ENCODE results near the gene ACAD8. TPM values are rescaled to one million over a fixed set of nuclear protein-coding genes. Genes with fewer than 3 reads are reported as not detected.
"Not testable (repeated sequence)": the region's sequence is repeated elsewhere in the genome, so short reads cannot be mapped to it uniquely, and the experiment has no call there.

Gene ACAD8
- total and polyA plus RNA-seq, 8 donors: 31.5 to 48.8 (median 38.8) TPM

DNA sequence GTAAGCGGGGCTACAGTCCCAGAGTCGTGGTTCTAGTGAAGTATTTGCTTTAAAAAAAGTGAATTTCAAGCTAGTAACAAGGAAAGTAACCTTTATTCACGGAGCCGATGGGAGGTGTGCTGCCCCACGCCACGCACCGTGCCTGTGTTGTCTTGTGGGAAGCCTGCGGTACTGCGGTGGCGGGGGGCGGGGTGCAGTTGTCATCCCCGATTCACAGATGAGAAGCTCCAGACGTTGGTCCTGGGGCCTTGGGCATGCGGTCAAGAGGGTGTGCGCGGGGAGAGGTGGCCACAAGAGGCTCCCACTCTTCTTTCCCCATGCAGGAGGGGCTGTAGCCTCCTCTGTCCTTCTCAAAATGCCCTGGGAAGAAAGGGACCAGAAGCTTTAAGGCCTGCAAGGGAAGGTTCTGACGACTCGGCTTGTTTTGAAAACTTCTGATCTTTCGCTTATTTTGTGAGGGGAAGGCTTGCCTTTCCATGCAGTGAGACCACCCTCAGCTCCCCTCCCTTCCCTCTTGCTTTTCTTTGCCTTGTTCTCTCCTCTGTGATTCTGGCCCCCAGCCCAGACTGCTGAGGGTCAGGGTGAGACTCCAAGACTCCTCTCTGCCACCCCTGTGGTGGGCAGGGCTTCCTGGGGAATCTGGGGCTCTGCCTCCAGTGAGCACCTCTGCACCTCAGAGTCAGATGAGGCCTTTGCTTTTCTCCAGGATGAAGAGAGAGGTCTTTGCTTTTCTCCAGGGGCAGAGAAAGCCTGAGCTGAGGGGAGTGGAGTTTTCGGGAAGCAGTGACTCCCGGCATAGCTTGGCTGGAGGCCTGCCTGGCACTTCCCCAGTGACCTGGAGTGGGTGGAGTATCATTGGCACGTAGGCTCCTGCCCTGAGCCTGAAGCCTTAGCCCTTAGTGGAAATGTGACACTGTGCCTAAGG lies 29.0 kb downstream of the ACAD8 start:
- H3K27ac ChIP-seq: no peak overlapping the region
- H3K4me1 ChIP-seq: peaks cover 0 to 2% of the 10 kb centered on the region in 2 donors
- H3K27me3 ChIP-seq: peaks cover 22 to 50% of the 10 kb centered on the region in 2 donors
- H3K4me3 ChIP-seq: no peak overlapping the region
- intact Hi-C loops (cut with DNase I): no loop called here
- ATAC-seq (peak; percentile 94), DNase-seq (no peak)
- H3K9me3 ChIP-seq: no peaks in the 10 kb centered on the region
- TF ChIP-seq, protein P1, sequence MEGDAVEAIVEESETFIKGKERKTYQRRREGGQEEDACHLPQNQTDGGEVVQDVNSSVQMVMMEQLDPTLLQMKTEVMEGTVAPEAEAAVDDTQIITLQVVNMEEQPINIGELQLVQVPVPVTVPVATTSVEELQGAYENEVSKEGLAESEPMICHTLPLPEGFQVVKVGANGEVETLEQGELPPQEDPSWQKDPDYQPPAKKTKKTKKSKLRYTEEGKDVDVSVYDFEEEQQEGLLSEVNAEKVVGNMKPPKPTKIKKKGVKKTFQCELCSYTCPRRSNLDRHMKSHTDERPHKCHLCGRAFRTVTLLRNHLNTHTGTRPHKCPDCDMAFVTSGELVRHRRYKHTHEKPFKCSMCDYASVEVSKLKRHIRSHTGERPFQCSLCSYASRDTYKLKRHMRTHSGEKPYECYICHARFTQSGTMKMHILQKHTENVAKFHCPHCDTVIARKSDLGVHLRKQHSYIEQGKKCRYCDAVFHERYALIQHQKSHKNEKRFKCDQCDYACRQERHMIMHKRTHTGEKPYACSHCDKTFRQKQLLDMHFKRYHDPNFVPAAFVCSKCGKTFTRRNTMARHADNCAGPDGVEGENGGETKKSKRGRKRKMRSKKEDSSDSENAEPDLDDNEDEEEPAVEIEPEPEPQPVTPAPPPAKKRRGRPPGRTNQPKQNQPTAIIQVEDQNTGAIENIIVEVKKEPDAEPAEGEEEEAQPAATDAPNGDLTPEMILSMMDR (IDR thresholded peaks at IDR 0.05): no peak
- no peaks in the 10 kb centered on the region for H3K36me3 ChIP-seq

DNA sequence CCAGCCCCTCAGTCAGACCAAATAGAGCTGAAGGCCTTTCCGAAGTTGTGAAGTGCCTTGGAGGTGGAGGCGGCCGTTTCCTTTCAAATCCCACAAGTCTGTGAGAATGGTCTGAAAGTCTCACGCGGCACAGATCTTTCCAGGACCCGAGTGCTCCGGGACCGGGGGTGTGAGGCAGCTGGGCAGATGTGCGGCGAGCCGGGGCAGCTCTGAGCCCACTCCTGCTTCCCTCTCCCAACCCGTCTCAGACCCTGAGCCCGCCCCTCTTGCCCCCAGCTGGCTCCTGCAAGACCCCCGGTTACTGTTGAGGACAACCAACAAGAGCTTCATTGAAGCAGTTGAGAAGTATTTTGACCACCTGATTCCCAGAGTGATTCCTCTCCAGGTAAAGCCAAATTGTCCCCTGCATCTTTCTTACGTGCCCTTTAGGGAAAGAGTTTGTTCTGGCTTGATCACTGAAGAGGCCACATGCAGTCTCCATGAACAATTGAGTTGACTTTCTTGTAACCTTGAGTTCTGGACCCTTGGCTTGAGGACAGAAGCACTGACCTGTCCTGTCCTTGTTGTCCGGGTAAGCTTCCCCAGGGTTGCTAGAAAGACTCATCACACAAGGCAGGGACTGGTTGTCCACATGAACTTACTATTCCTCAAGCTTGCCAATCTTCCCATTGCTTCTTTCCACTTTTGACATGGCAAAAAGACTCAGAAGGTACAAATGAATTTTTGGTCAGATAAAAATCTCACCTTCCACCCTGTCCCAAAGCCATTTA lies 30.3 kb downstream of the ACAD8 start:
- no peaks in the 10 kb centered on the region for H3K4me1 ChIP-seq
- H3K4me3 ChIP-seq: no peak overlapping the region
- peaks cover 9 to 44% of the 10 kb centered on the region in 2 donors for H3K27me3 ChIP-seq
- no peaks in the 10 kb centered on the region for H3K36me3 ChIP-seq
- no peak overlapping the region for H3K27ac ChIP-seq
- TF ChIP-seq, protein P1 (IDR thresholded peaks at IDR 0.05): no peak
- no peaks in the 10 kb centered on the region for H3K9me3 ChIP-seq
- ATAC-seq: no peak
- intact Hi-C loops (cut with DNase I): no loop called here
- DNase-seq: no peak

DNA sequence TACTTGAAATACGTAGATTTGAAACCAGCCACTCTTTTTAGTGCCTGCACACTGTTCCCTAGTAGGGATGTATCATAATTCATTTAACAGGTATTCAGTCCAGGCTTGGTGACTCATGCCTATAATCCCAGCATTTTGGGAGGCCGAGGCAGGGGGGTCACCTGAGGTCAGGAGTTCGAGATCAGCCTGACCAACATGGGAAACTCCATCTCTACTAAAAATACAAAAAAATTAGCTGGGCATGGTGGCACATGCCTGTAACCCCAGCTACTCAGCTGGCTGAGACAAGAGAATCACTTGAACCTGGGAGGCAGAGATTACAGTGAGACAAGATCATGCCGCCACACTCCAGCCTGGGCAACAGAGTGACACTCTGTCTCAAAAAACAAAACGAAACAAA lies 31.0 kb downstream of the ACAD8 start:
- H3K36me3 ChIP-seq; H3K9me3 ChIP-seq; ATAC-seq; DNase-seq; intact Hi-C loops (cut with DNase I); H3K4me1 ChIP-seq; H3K4me3 ChIP-seq; H3K27ac ChIP-seq: not testable (repeated sequence)
- H3K27me3 ChIP-seq: peaks cover 5 to 37% of the 10 kb centered on the region in 2 donors

DNA sequence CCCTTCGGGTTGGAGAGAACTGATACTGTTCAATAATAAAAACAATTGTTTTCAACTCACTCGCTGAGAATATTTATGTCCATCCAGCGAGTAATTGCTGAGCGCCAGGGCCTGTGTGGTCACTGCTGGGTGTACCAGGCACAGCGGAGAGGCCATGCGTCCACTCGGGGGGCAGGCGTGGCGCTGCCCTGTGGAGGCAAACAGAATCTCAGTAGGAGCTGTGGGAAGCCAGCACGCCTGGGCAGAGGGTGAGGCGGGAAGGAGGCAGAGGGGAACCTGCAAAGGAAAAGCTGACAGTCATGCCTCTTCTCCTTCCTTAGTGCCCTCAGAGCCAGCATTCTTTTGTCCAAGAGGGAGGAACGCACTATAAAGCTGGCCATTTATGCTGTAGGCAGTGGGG lies 34.2 kb downstream of the ACAD8 start:
- TF ChIP-seq, protein P1 (IDR thresholded peaks at IDR 0.05): no peak
- H3K9me3 ChIP-seq: no peaks in the 10 kb centered on the region
- H3K27me3 ChIP-seq: peaks cover 0 to 10% of the 10 kb centered on the region in 2 donors
- ATAC-seq (no peak), DNase-seq (no peak)
- no peak overlapping the region for H3K27ac ChIP-seq
- no peaks in the 10 kb centered on the region for H3K4me1 ChIP-seq
- H3K36me3 ChIP-seq: no peaks in the 10 kb centered on the region
- H3K4me3 ChIP-seq: no peak overlapping the region
- intact Hi-C loops (cut with DNase I): no loop called here

DNA sequence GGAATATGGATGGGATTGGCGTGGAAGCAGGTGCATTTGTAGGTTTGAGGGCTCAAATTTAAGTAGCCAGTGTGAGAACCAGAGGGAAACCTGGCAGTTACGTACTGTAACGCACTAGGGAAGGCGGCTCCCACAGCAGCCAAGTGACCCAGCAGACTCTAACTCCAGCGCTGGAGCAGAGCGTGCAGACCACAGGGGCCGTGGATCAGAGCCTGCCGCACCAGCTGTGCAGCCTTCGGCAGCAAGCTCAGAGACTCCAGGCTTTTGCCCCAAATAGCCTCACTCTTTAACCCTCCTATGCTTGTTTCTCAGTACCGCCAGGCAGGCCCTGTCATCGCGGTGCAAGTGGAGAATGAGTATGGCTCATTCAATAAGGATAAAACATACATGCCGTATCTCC lies 35.1 kb downstream of the ACAD8 start:
- no peak for DNase-seq

More for the DNA sequence above, 35.1 kb downstream of the ACAD8 start:
- no peaks in the 10 kb centered on the region for H3K36me3 ChIP-seq
- intact Hi-C loops (cut with DNase I): no loop called here
- H3K4me1 ChIP-seq: no peaks in the 10 kb centered on the region
- H3K27ac ChIP-seq: no peak overlapping the region
- no peaks in the 10 kb centered on the region for H3K9me3 ChIP-seq
- H3K27me3 ChIP-seq: peaks cover 0 to 8% of the 10 kb centered on the region in 2 donors
- no peak overlapping the region for H3K4me3 ChIP-seq
- TF ChIP-seq, protein P1 (IDR thresholded peaks at IDR 0.05): no peak
- no peak for ATAC-seq
